ENCODE measurements around the gene SPATC1L.
A peak's percentile ranks its signal among the peaks of the same experiment; 100 is the strongest.
"Not testable (repeated sequence)": the region's sequence is repeated elsewhere in the genome, so short reads cannot be mapped to it uniquely, and the experiment has no call there.

SPATC1L gene

GRCh38 chr21:46203203-46203600, 18.9 kb upstream of the SPATC1L start:
- no peak for DNase-seq (ENCODE audit: low read depth, low spot score)
- no peak overlapping the region for H3K4me3 ChIP-seq (ENCODE audit: low read length)

- no peak overlapping the region for H3K4me3 ChIP-seq (ENCODE audit: low read length)
- DNase-seq (ENCODE audit: low read depth, low spot score), result peak; percentile 64
Observed at GRCh38 chr21:46202592-46203202, 18.4 kb upstream of the SPATC1L start.

GRCh38 chr21:46200877-46201803, 16.9 kb upstream of the SPATC1L start:
- not testable (repeated sequence) for H3K4me3 ChIP-seq (ENCODE audit: low read length); DNase-seq (ENCODE audit: low read depth, low spot score)

GRCh38 chr21:46199436-46200373, 15.4 kb upstream of the SPATC1L start:
- no peak overlapping the region for H3K4me3 ChIP-seq (ENCODE audit: low read length)
- DNase-seq (ENCODE audit: low read depth, low spot score), result no peak

- no peak overlapping the region for H3K4me3 ChIP-seq (ENCODE audit: low read length)
- no peak for DNase-seq (ENCODE audit: low read depth, low spot score)
Observed at GRCh38 chr21:46196733-46197132, 12.5 kb upstream of the SPATC1L start.

GRCh38 chr21:46195595-46196195, 11.4 kb upstream of the SPATC1L start:
- no peak overlapping the region for H3K4me3 ChIP-seq (ENCODE audit: low read length)
- no peak for DNase-seq (ENCODE audit: low read depth, low spot score)

- no peak for DNase-seq (ENCODE audit: low read depth, low spot score)
- no peak overlapping the region for H3K4me3 ChIP-seq (ENCODE audit: low read length)
Observed at GRCh38 chr21:46194374-46195334, 10.4 kb upstream of the SPATC1L start.

- no peak for DNase-seq (ENCODE audit: low read depth, low spot score)
Observed at GRCh38 chr21:46193829-46194373, 9.6 kb upstream of the SPATC1L start.

GRCh38 chr21:46191686-46192575, 7.7 kb upstream of the SPATC1L start:
- no peak overlapping the region for H3K4me3 ChIP-seq (ENCODE audit: low read length)
- DNase-seq (ENCODE audit: low read depth, low spot score), result no peak

More at GRCh38 chr21:46193829-46194373, 9.6 kb upstream of the SPATC1L start:
- H3K4me3 ChIP-seq (ENCODE audit: low read length), result no peak overlapping the region

GRCh38 chr21:46191257-46191685, 7.0 kb upstream of the SPATC1L start:
- no peak overlapping the region for H3K4me3 ChIP-seq (ENCODE audit: low read length)
- no peak for DNase-seq (ENCODE audit: low read depth, low spot score)

- no peak for DNase-seq (ENCODE audit: low read depth, low spot score)
- H3K4me3 ChIP-seq (ENCODE audit: low read length), result no peak overlapping the region
Observed at GRCh38 chr21:46190491-46191131, 6.4 kb upstream of the SPATC1L start.

- no peak overlapping the region for H3K4me3 ChIP-seq (ENCODE audit: low read length)
- no peak for DNase-seq (ENCODE audit: low read depth, low spot score)
Observed at GRCh38 chr21:46189959-46190490, 5.8 kb upstream of the SPATC1L start.

- DNase-seq (ENCODE audit: low read depth, low spot score), result no peak
- no peak overlapping the region for H3K4me3 ChIP-seq (ENCODE audit: low read length)
Observed at GRCh38 chr21:46189213-46189958, 5.1 kb upstream of the SPATC1L start.

GRCh38 chr21:46188226-46189212, 4.3 kb upstream of the SPATC1L start:
- DNase-seq (ENCODE audit: low read depth, low spot score), result no peak

More at GRCh38 chr21:46188226-46189212, 4.3 kb upstream of the SPATC1L start:
- no peak overlapping the region for H3K4me3 ChIP-seq (ENCODE audit: low read length)

Data from Jurkat, Clone E6-1 (cell line).